Uterus (tissue), 4 donors: Measurements from ENCODE around the gene CCR2. TPM values are rescaled to one million over a fixed set of nuclear protein-coding genes. Genes with fewer than 3 reads are reported as not detected.

ENCODE experiments used
- DNase-seq, 2 donors: peaks; one replicate each; pipeline ENCODE4 v3.0.0-alpha.2; 2019 to 2020
- H3K27ac ChIP-seq, 2 donors: fragments of 200-600 bp; sonication (generic); 1 replicate in 1 of 2; 2 replicates in 1 of 2; pipeline ENCODE4 v1.5.1; 2016 to 2018
- H3K27me3 ChIP-seq, 2 donors: fragments of 200-600 bp; sonication (generic); one replicate each; pipeline ENCODE4 v1.5.1; 2018 to 2019; ENCODE audit warnings: control low read depth in 1 of 2
- H3K36me3 ChIP-seq, 2 donors: fragments of 200-600 bp; sonication (generic); one replicate each; pipeline ENCODE4 v1.5.1; 2019; ENCODE audit warnings: control low read depth in 1 of 2
- H3K4me1 ChIP-seq, 2 donors: fragments of 200-600 bp; sonication (generic); one replicate each; pipeline ENCODE4 v1.5.1; 2018 to 2019; ENCODE audit warnings: control low read depth in 1 of 2
- H3K4me3 ChIP-seq, 2 donors: fragments of 200-600 bp; sonication (generic); 1 replicate in 1 of 2; 2 replicates in 1 of 2; pipeline ENCODE4 v1.5.1; 2018 to 2019; ENCODE audit warnings: mild to moderate bottlenecking in 1 of 2
- H3K9me3 ChIP-seq, 2 donors: fragments of 200-600 bp; sonication (generic); one replicate each; pipeline ENCODE4 v1.5.1; 2019; ENCODE audit warnings: control low read depth in 1 of 2
- POLR2A ChIP-seq, 2 donors: fragments of 450-650 bp; IDR thresholded peaks; one replicate each; pipeline ENCODE4 v1.6.1; 2016; ENCODE audit warnings: antibody characterized with exemption in 2 of 2, mild to moderate bottlenecking in 1 of 2, moderate library complexity in 1 of 2
- intact Hi-C: fragments of 100-400 bp; cut with DNase I; formaldehyde crosslinking; loops from one replicate; pipeline ENCODE4 v1.15.1; 2023; ENCODE audit warnings: low total_unique reads
- total RNA-seq, 4 donors: library from RNA; depleted of rRNA in 3 of 4; stranded (reverse); fragments of >200 nt in 3 of 4; gene quantifications; one replicate each; pipeline versions ENCODE4 v1.1.0 to v1.2.4, GENCODE V29; 2014 to 2023
- TF ChIP-seq, protein P1 (sequence below), 4 experiments: fragments of 200-600 bp in 2 of 4; fragments of 450-650 bp in 2 of 4; sonication (generic) in 2 of 4; IDR thresholded peaks; one replicate each; pipeline ENCODE4 v1.5.1; 2016 to 2019; ENCODE audit warnings: antibody characterized with exemption in 4 of 4, mild to moderate bottlenecking in 2 of 4, moderate library complexity in 1 of 4
- donor health status: DM: yes; HTN: yes; CAD: no.

The CCR2 gene
- total RNA-seq, 4 donors from 2014 or later = 2.7 to 7.1 (median 3.7) TPM; not detected in 1

DNA sequence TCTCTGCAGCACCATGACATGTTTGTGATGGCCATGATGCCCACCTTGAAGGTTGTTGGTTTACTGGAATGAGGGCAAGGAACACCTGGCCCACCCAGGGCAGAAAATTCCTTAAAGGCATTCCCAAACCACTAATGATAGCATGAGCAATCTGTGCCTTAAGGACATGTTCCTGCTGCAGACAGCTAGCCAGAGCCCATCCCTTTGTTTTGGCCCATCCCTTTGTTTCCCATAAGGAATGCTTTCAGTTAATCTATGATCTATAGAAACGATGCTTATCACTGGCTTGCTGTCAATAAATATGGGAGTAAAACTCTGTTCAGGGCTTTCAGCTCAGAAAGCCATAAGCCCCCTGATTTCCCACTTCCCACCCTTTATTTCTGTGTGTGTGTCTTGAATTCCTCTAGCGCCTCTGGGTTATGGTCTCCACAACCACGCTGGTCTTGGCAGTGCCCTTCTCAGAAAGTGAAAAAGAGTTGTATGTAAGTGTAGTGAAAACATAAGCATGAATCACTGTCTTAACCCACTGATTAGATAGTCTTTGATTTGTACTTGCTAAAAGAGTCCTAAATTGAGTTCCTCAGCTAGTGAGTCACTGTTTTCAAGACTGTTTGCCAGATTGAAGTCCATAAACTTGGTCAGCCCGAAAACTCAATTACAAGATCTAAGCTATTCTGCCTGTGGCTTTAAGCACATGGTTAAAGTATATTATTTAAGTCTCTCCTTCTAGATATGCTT is 19.0 kb upstream of the CCR2 start:
- Histone ChIP-seq H3K27me3 (no peaks in the 10 kb centered on the region), H3K4me1 (no peaks in the 10 kb centered on the region), H3K4me3 (no peak overlapping the region), H3K27ac (no peak overlapping the region), H3K36me3 (no peaks in the 10 kb centered on the region), H3K9me3 (no peaks in the 10 kb centered on the region)
- intact Hi-C loops = no loop called here
- DNase-seq = no peak
- TF ChIP-seq, protein P1, sequence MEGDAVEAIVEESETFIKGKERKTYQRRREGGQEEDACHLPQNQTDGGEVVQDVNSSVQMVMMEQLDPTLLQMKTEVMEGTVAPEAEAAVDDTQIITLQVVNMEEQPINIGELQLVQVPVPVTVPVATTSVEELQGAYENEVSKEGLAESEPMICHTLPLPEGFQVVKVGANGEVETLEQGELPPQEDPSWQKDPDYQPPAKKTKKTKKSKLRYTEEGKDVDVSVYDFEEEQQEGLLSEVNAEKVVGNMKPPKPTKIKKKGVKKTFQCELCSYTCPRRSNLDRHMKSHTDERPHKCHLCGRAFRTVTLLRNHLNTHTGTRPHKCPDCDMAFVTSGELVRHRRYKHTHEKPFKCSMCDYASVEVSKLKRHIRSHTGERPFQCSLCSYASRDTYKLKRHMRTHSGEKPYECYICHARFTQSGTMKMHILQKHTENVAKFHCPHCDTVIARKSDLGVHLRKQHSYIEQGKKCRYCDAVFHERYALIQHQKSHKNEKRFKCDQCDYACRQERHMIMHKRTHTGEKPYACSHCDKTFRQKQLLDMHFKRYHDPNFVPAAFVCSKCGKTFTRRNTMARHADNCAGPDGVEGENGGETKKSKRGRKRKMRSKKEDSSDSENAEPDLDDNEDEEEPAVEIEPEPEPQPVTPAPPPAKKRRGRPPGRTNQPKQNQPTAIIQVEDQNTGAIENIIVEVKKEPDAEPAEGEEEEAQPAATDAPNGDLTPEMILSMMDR (IDR thresholded peaks at IDR 0.05) = no peak
- no peak for TF ChIP-seq POLR2A (IDR thresholded peaks at IDR 0.05)

DNA sequence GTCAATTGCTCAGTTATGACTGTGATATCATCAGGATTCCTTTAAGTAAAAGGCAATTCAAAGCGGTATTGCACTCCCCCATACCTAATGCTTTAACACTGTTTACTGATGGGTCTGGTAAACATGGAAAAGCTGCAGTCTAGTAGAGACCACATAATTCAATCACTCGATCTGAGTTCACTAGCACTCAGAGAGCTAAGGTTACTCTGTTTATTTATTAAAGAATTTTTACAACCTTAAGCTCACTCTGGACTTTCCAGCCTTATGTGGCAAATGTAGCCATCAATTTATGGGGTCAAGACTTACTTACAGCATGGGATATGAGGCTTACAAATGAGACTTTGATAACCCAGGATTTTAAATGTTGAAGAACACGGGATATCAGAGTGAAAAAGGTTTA is 18.4 kb upstream of the CCR2 start:
- Histone ChIP-seq H3K9me3 (no peaks in the 10 kb centered on the region), H3K4me1 (no peaks in the 10 kb centered on the region), H3K27ac (no peak overlapping the region), H3K36me3 (no peaks in the 10 kb centered on the region), H3K4me3 (no peak overlapping the region), H3K27me3 (no peaks in the 10 kb centered on the region)
- DNase-seq = no peak
- intact Hi-C loops = no loop called here
- no peak for TF ChIP-seq POLR2A (IDR thresholded peaks at IDR 0.05)
- TF ChIP-seq, protein P1 (IDR thresholded peaks at IDR 0.05) = no peak

DNA sequence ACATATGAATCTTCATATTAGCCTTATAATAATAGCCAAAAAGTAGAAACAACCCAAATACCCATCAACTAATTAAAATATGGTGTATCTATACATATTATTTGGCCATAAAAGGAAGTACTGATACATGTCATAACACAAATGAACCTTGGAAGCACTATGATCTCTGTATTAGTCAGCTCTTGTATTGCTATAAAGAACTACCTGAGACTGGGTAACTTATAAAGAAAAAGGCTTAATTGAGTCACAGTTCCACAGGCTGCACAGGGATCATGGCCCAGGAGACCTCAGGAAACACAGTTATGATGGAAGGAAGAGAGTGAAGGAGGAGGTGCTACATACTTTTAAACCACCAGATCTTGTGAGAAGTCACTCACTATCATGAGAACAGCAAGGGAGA is 16.0 kb upstream of the CCR2 start:
- H3K27me3 ChIP-seq = no peaks in the 10 kb centered on the region
- no peaks in the 10 kb centered on the region for H3K4me1 ChIP-seq
- H3K36me3 ChIP-seq = no peaks in the 10 kb centered on the region
- intact Hi-C loops = no loop called here
- TF ChIP-seq, protein P1 (IDR thresholded peaks at IDR 0.05) = no peak
- no peak for TF ChIP-seq POLR2A (IDR thresholded peaks at IDR 0.05)
- DNase-seq = no peak
- H3K9me3 ChIP-seq = no peaks in the 10 kb centered on the region
- H3K27ac ChIP-seq = no peak overlapping the region
- no peak overlapping the region for H3K4me3 ChIP-seq

DNA sequence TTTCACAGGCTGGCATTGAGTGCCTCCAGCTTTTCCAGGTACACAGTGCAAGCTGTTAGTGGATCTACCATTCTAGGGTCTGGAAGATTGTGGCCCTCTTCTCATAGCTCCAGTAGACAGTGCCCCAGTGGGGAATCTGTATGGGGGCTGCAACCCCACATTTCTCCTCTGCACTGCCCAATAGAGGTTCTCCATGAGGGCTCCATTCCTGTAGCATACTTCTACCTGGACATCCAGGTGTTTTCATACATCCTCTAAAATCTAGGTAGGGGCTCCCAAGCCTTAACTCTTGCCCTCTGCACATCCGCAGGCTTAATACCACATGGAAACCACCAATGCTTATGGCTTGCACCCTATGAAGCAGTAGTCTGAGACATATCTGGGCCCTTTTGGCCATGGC is 15.1 kb upstream of the CCR2 start:
- TF ChIP-seq POLR2A (IDR thresholded peaks at IDR 0.05) = no peak
- TF ChIP-seq, protein P1 (IDR thresholded peaks at IDR 0.05) = no peak
- Histone ChIP-seq H3K27ac (no peak overlapping the region), H3K9me3 (no peaks in the 10 kb centered on the region), H3K27me3 (no peaks in the 10 kb centered on the region), H3K4me1 (no peaks in the 10 kb centered on the region), H3K4me3 (no peak overlapping the region), H3K36me3 (no peaks in the 10 kb centered on the region)
- DNase-seq = no peak
- intact Hi-C loops = no loop called here

DNA sequence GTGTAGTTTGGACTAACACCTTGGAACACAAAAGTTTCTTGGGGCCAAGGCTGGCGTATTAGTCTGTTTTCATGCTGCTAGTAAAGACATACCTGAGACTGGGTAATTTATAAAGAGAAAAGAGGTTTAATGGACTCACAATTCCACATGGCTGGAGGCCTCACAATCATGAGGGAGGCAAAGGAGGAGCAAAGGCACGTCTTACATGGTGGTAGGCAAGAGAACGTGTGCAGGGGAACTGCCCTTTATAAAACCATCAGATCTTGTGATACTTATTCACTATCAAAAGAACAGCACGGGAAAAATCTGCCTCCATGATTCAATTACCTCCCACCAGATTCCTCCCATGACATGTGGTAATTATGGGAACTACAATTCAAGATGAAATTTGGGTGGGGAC is 9.4 kb upstream of the CCR2 start:
- DNase-seq = no peak
- Histone ChIP-seq H3K36me3 (no peaks in the 10 kb centered on the region), H3K4me1 (no peaks in the 10 kb centered on the region), H3K9me3 (no peaks in the 10 kb centered on the region), H3K27me3 (no peaks in the 10 kb centered on the region), H3K4me3 (no peak overlapping the region), H3K27ac (no peak overlapping the region)
- intact Hi-C loops = no loop called here
- TF ChIP-seq, protein P1 (IDR thresholded peaks at IDR 0.05) = no peak
- TF ChIP-seq POLR2A (IDR thresholded peaks at IDR 0.05) = no peak
